Retinal pigment epithelial cell (primary cell): ENCODE measurements around the gene MCM6.
"Not testable (repeated sequence)": the region's sequence is repeated elsewhere in the genome, so short reads cannot be mapped to it uniquely, and the experiment has no call there.

ENCODE experiments used
- DNase-seq: peaks from one replicate; pipeline ENCODE4 v3.0.0-alpha.2; 2010; ENCODE audit warnings: low read depth
- H3K4me3 ChIP-seq: 2 replicates; pipeline ENCODE4 v1.5.1; 2011; ENCODE audit warnings: mild to moderate bottlenecking, low read length, control low read depth, moderate library complexity
- TF ChIP-seq, protein P1 (sequence below): conservative IDR thresholded peaks from 2 replicates; pipeline ENCODE4 v1.5.1; 2011; ENCODE audit warnings: low read depth, low read length, control low read depth, inconsistent platforms

Gene MCM6

DNA sequence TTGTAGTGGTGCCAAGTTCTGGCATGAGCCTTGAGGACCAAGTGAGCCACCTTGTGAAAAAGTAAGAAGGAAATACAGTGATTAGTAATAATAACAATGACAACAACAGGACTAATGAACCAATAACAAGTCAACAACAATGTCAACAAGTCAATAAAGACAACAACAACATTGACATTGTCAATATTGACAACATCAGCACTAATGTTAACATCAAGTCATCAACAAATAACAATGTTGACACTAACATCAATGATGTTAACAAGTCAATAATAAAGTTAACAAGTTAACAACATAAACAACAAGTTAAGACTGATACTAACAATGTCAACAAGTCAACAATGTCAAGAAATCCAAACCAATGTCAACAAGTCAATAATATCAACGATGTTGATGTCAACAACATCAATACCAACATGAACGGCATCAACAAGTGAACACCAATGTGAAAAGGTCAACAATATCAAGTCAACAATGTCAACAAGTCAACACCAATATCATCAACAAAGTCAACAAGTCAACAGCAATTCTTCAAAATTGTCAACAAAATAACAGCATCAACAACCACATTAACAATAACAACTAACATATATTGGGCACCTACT, 63.2 kb downstream of the MCM6 start:
- TF ChIP-seq, protein P1, sequence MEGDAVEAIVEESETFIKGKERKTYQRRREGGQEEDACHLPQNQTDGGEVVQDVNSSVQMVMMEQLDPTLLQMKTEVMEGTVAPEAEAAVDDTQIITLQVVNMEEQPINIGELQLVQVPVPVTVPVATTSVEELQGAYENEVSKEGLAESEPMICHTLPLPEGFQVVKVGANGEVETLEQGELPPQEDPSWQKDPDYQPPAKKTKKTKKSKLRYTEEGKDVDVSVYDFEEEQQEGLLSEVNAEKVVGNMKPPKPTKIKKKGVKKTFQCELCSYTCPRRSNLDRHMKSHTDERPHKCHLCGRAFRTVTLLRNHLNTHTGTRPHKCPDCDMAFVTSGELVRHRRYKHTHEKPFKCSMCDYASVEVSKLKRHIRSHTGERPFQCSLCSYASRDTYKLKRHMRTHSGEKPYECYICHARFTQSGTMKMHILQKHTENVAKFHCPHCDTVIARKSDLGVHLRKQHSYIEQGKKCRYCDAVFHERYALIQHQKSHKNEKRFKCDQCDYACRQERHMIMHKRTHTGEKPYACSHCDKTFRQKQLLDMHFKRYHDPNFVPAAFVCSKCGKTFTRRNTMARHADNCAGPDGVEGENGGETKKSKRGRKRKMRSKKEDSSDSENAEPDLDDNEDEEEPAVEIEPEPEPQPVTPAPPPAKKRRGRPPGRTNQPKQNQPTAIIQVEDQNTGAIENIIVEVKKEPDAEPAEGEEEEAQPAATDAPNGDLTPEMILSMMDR = no peak
- no peak for DNase-seq
- H3K4me3 ChIP-seq = no peak overlapping the region

DNA sequence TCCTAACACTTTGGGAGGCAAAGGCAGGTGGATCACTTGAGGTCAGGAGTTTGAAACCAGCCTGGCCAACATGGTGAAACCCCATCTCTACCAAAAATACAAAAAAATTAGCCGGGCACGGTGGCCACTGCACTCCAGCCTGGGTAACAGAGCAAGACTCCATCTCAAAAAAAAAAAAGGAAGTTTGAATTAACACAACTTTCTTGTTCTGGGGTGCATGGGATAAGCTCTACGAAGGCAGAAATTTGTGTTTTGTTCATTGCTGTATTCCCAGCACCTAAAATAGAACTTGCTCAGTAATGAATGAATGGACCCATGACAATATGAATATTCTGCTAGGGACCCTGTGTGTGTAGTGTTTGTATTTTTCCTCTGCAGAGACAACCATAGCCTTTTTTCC, 68.4 kb downstream of the MCM6 start:
- H3K4me3 ChIP-seq, DNase-seq: not testable (repeated sequence)

DNA sequence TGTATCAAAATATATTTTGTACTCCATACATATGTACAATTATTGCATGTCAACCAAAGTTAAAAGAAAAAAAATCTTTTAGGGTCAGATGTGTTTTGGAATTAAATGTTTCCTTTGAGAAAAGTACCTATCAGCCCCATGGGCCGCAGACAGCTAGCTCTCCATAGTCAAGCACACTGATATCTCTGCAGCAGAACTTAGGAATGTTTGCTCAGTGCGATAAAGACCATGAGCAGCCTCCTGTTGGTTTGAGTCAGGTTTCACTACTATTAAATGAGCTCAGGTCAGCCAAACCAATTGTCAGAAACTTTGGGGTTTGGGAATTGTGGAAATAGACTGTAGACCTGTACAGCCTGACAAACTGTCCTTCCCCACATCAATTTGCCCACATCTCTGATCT, 73.0 kb downstream of the MCM6 start:
- no peak for DNase-seq
- H3K4me3 ChIP-seq = no peak overlapping the region
- TF ChIP-seq, protein P1 = no peak

DNA sequence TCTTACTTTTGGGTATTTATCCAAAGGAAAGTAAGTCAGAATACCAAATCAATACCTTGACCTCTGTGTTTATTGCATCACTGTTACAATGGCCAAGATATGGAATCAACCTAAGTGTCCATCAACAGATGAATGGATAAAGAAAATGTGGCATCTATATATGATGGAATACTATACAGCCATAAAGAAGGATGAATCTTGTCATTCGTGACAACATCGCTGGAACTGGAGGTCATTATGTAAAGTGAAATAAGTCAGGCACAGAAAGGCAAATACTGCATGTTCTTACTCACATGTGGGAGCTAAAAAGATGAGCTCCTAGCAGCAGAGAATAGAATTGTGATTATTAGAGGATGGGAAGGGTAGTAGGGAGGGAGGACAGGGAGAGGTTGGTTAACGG, 73.9 kb downstream of the MCM6 start:
- no peak for DNase-seq
- H3K4me3 ChIP-seq = no peak overlapping the region
- TF ChIP-seq, protein P1 = no peak

DNA sequence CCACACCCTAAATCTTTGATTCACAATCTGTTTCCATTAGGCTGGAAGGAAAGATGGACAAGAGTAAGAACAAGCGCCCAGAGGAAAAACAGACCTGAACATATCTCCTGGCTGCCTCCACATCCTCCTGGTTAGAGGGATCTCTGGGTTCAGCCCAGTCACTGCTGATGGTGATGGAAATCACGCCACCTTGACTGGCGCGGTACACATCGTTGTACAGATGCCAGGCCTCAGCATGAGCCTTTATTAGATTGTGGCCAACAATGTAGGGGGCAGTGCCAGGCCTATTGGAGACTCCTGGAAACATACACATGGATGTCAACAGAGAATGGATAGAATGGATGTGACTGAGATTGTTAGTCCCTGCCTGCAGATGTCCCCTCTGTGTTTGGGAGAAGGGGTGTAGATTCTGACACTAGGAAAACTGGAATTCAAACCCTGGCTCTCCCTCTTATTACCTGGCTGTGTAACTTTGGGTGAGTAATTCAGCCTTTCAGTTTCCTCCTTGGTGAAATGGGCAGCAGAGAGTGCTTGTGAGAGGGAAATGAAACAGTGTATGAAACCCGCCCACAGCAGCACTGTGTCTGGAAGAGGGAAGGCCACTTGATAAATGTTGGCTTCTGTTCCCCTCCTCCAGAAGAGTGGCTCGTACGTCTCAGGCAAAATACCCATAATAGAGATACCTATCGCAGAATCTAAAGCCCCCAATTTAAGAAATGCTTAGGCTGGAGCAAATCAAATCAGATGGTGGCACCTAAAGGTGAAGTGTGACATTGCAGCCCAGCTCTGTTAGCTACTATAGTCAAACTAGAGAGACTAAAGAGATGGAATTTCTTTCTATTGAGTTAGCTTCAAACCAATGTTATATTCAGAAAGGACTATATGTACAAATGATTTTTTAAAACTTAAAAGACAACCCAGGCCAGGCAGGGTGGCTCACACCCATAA, 75.5 kb downstream of the MCM6 start:
- TF ChIP-seq, protein P1 = no peak
- no peak overlapping the region for H3K4me3 ChIP-seq
- DNase-seq = no peak

DNA sequence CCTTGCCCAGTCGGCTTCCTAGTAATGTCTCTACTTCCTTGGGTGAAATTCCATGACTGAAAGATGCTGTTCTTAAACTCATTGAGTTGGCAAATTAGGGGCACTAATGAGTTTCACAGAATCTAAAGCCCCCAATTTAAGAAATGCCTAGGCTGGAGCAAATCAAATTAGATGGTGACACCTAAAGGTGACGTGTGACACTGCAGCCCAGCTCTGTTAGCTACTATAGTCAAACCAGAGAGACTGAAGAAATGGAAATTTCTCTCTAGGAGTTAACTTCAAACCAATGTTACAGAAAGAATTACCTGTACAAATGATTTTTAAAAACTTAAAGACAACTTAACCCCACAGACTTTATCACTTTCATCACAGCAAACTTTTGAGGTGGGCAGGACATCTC, 76.5 kb downstream of the MCM6 start:
- no peak for DNase-seq

DNA sequence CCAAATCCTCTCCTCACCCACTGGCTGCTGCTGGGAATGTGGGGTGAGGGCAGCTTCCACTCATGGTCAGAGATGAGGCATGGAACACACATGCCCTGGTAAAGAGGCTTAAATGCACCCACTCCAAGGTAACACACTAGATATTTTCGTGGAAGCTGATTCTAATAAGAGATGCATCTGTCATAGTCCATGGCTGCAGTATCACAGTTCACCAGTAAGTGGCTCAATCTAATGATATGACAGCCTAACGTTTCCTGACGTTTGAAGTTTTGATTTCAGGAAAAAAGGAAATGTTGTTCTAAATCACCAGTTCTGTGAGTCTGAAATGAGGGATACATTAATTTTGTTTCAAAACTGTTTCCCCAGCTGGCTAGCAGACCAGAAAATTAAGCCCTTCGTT, 77.5 kb downstream of the MCM6 start:
- no peak overlapping the region for H3K4me3 ChIP-seq
- no peak for DNase-seq
- TF ChIP-seq, protein P1 = no peak

More for the DNA sequence above, 76.5 kb downstream of the MCM6 start:
- no peak overlapping the region for H3K4me3 ChIP-seq
- TF ChIP-seq, protein P1 = peak; percentile 2
